ENCODE measurements around the gene MARS1.

Gene MARS1

GRCh38 chr12:57458665-57459054 lies 29.2 kb upstream of the MARS1 start:
- DNase-seq, result no peak

DNA sequence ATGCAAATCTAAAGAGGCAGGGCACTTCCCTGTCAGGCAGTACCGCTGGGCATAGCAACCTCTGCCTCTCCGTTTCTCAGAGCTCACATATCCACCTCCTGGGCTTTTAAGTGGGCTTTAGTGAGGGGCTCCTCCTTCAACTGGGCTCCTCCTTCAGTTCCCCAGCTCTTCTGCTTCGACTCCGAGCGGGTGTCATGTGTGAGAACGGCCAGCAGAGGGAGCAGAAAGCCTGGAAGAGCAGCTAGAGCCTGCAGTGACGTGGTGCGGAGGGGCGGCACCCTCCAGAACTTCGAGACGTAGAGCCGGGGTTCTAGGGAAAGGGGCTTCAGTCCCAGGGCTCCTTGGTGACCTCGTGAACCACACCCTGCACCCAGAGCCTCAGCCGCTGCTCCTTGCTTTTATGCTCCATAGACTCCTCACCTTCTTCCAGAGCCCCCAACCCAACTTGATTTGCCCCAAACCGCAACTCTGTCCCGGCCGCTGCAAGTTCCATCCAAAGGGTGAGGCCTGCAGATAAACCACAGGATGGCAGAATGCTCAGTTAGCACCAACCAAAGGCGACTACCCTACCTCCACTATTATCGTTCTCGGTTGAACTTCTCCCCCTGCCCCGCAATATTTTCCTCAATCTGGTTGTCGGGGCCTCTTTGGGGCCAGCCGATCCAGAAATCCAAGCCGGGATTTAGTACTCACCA lies 28.7 kb upstream of the MARS1 start:
- DNase-seq, result peak; percentile 84 to 92

DNA sequence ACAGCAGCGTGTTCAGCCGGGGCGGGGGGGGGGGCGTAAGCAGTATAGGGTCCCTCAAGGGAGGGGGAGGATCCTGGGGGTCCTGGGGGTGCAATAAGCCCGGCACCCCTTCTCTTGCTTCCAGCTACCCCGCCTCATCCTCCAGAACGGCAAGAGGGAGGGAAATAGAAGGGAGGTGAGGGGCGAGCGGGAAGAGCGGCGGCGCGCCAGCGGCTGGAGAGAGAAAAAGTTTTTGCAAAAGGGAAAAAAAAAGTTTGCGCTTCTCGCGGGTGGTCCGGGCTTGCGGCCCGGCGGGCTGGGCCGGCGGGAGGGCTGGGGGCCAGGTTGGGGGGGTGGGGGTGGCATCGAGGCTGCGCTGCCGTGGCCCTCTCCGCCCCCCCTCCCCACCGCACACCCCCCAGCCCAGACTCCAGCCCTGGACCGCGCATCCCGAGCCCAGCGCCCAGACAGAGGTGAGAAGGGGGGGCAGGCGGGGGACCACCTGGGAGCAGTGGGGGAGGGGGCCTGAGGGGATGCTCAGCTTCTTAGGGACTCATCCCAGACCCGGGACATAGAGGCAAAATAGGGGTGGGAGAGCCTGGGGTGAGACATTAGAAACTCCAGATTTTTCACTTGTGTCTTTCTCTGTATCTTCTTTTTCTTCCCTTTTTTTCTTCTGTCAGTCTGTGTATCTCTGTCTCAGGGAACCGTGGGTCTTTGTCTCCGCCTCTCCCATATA lies 28.0 kb upstream of the MARS1 start, which contains the start of gene GLI1:
GLI1 (plus strand) TSS at position 36 of the 718 bp plus-strand sequence. CDS start 3,907 bp downstream, outside the sequence.
- DNase-seq, result no peak

DNA sequence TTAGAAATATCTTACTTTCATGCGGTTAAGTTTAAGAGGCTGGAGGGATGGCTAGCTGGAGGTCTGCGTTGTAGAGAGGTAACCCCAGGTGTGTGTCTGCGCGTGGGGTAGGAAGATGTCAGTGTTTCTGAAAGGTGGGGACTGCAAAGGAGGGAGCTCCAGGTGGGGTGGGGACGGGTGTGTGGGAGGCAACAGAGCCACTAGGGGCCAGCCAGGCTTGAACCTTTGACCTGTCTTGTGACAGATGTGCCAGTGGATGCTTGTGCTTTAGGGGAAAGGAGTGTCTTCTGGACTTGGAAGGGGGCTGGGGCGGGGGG lies 27.4 kb upstream of the MARS1 start:
- no peak for DNase-seq

DNA sequence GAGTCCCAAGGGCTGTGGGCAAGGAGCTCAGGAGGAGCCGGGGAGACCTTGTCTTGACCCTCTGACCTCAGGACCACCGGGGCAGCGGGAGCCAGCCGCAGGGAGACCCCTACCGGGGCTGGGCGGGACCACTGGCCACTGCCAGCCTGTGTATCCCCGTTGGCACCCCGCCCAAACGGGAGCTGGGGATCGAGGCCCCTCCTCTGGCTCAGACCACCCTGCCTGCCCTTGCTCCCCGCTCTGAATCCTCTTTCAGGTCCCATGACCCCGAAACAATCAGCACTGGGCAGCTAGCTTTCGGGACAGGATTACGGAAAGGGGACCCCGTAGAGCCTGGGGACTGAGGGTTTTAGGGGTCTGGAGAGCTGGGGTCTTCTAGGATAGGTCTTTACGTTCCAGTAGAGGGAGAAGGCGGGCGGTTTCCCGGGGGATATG lies 27.0 kb upstream of the MARS1 start:
- DNase-seq, result no peak

- DNase-seq, result no peak
Observed at GRCh38 chr12:57461276-57461916, 26.5 kb upstream of the MARS1 start.

GRCh38 chr12:57461917-57462250 lies 26.0 kb upstream of the MARS1 start:
- no peak for DNase-seq

- peak; percentile 53 to 77 for DNase-seq
Observed at GRCh38 chr12:57462251-57462911, 25.5 kb upstream of the MARS1 start.

GRCh38 chr12:57462912-57463253 lies 25.0 kb upstream of the MARS1 start:
- no peak for DNase-seq

DNA sequence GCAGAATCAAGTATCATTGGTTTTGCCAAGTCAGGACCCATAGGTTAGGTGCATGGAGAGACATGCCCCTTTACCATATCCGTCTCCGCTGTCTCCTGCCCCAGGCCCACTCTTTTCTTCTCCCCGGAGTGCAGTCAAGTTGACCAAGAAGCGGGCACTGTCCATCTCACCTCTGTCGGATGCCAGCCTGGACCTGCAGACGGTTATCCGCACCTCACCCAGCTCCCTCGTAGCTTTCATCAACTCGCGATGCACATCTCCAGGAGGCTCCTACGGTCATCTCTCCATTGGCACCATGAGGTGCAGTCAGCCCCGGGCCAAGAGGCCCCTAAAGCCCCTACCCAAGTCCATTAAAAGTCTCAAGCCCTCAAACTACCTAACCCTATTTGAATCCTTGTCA lies 23.3 kb upstream of the MARS1 start:
- DNase-seq, result no peak

DNA sequence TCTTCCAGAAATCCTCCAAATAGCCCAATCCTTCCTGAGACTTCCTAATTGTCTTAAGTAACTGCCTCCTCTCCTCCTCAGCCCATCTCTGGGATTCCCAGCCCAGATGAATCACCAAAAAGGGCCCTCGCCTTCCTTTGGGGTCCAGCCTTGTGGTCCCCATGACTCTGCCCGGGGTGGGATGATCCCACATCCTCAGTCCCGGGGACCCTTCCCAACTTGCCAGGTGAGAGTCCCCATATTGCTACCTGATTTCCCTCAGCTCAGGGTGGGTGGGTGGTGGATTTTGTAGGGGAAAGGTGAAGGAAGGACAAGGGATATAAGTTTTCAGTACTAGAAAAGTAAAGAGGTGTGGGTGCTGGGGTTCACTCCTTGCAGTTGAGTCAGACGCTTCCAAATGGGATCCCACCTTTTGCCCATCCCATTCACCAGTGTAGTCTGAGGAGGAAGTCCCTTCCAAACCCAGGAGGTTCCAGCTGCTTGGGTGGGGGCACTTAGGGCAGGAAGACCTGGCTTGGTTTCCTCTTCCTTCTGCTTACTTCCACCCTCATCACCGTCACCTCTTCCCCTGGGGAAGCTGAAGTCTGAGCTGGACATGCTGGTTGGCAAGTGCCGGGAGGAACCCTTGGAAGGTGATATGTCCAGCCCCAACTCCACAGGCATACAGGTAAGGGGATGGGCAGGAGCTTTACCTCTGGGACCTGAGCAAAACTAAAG lies 22.7 kb upstream of the MARS1 start:
- no peak for DNase-seq

- no peak for DNase-seq
Observed at GRCh38 chr12:57465747-57466505, 21.9 kb upstream of the MARS1 start.

DNA sequence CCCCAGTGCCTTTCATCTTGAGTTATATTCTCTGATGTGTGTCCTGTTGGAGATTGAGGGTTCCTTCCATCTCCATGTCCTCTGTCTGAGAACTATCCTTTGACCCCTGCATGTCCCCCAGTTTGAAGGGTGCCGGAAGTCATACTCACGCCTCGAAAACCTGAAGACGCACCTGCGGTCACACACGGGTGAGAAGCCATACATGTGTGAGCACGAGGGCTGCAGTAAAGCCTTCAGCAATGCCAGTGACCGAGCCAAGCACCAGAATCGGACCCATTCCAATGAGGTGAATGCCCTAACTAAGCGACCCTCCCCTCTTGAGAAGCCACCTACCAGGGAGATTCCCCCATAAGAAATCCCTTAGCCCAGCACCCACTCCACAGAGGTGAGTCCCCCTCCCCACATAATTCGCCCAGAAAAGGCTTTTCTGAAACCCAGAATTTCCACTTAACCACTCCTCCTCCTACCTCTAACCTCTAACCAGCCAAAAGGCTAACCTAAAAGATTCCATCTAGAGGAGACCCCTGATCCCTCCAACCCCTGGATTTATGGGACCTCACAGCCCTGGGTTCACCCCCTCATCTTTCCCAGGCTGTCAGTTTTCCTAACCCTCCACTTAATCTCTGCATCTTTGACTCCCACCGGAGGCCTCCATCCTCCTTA lies 20.5 kb upstream of the MARS1 start:
- no peak for DNase-seq

DNA sequence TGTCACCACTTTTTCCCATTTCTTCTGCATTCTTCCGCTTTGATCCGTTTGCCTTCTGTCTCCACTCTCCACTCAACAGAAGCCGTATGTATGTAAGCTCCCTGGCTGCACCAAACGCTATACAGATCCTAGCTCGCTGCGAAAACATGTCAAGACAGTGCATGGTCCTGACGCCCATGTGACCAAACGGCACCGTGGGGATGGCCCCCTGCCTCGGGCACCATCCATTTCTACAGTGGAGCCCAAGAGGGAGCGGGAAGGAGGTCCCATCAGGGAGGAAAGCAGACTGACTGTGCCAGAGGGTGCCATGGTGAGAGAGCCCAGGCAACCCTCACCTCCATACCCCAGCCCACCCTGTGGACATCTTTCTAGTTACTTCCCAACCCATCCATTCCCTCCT lies 20.0 kb upstream of the MARS1 start:
- DNase-seq, result no peak

- no peak for DNase-seq
Observed at GRCh38 chr12:57469296-57470164, 18.3 kb upstream of the MARS1 start.

- no peak for DNase-seq
Observed at GRCh38 chr12:57470286-57470969, 17.4 kb upstream of the MARS1 start.

- DNase-seq, result no peak
Observed at GRCh38 chr12:57470970-57471656, 16.8 kb upstream of the MARS1 start.

DNA sequence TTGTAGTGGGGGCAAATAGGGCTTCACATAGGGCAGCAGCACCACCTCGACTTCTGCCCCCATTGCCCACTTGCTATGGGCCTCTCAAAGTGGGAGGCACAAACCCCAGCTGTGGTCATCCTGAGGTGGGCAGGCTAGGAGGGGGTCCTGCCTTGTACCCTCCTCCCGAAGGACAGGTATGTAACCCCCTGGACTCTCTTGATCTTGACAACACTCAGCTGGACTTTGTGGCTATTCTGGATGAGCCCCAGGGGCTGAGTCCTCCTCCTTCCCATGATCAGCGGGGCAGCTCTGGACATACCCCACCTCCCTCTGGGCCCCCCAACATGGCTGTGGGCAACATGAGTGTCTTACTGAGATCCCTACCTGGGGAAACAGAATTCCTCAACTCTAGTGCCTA lies 16.2 kb upstream of the MARS1 start:
- DNase-seq, result no peak

DNA sequence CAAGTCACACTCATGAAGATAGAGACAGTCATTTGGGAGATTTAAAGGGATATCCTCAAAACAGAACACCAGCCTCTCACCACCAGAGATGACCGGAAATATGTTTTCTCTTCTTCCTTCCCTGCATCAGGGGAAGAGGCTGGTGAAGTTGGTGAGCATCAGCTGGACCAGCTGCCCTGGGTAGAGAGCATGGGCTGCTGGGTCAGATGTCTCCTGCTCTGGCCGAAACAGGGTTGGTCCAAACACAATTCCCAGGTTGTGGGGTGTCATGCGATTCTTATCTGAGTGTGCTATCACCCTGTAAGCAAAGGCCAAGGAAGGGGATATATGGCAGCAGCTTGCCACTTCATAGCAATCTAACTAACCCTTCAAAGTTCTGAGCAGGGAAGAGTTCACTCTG lies 15.5 kb upstream of the MARS1 start:
- no peak for DNase-seq

DNA sequence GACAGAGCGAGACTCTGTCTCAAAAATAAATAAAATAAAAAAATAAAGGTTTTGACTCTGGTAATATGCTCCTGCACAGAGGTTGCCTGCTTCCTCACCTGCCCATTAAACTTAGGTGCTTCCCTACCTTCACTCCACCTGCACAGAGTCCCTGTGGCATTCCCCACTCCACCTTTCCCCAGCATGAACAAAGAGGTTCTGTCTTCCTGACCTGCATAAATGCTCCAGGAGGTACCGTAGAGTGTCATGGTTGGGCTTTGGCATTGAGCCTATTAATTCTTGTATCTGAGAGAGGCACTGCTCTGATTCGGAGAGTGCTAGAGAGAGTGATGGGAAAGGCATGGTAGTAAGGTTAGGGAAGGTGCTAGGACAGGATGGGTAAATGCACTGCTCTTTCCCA lies 14.5 kb upstream of the MARS1 start:
- DNase-seq, result no peak

All from AML-193 (cell line).